Thyroid gland (tissue), 4 donors: ENCODE results near the gene SCCPDH. TPM values are rescaled to one million over a fixed set of nuclear protein-coding genes. Genes with fewer than 3 reads are reported as not detected.
A peak's percentile ranks its signal among the peaks of the same experiment; 100 is the strongest.

Source experiments
- DNase-seq, 2 donors: peaks; one replicate each; pipeline ENCODE4 v3.0.0-alpha.2; 2019
- H3K27ac ChIP-seq, 3 donors: fragments of 200-600 bp; sonication (generic); 1 replicate in 2 of 3; 2 replicates in 1 of 3; pipeline ENCODE4 v1.5.1; 2016 to 2019; ENCODE audit warnings: mild to moderate bottlenecking in 1 of 3, moderate library complexity in 1 of 3
- H3K27me3 ChIP-seq: fragments of 200-600 bp; sonication (generic); one replicate; pipeline ENCODE4 v1.5.1; 2019
- H3K36me3 ChIP-seq, 2 donors: fragments of 200-600 bp; sonication (generic); one replicate each; pipeline ENCODE4 v1.5.1; 2016 to 2019
- H3K4me1 ChIP-seq, 2 donors: fragments of 200-600 bp; sonication (generic); one replicate each; pipeline ENCODE4 v1.5.1; 2017 to 2019
- H3K4me3 ChIP-seq, 3 donors: fragments of 200-600 bp; sonication (generic); replicated peaks in 1 of 3; 1 replicate in 2 of 3; 2 replicates in 1 of 3; pipeline ENCODE4 v1.5.1; 2016; ENCODE audit warnings: mild to moderate bottlenecking in 1 of 3
- H3K9me3 ChIP-seq: fragments of 200-600 bp; sonication (generic); one replicate; pipeline ENCODE4 v1.5.1; 2017
- CTCF ChIP-seq, 6 experiments: fragments of 200-600 bp in 3 of 6; fragments of 450-650 bp in 3 of 6; sonication (generic) in 3 of 6; IDR thresholded peaks; one replicate each; pipeline ENCODE4 v1.5.1; 2016 to 2019; ENCODE audit warnings: antibody characterized with exemption in 6 of 6, mild to moderate bottlenecking in 2 of 6, inconsistent platforms in 1 of 6, moderate library complexity in 1 of 6
- POLR2A ChIP-seq, 2 donors: fragments of 450-650 bp; IDR thresholded peaks; one replicate each; pipeline ENCODE4 v1.6.1; 2017; ENCODE audit warnings: antibody characterized with exemption in 2 of 2, mild to moderate bottlenecking in 2 of 2, moderate library complexity in 1 of 2
- WGBS, 2 donors: methylation state at CpG; one replicate each; pipeline ENCODE4 v1.1.5; 2017; 5-methylcytosine and 5-hydroxymethylcytosine counted together
- intact Hi-C: fragments of 100-400 bp; cut with DNase I; formaldehyde crosslinking; loops from one replicate; pipeline ENCODE4 v1.15.1; 2023
- total RNA-seq, 4 donors: library from RNA; depleted of rRNA; stranded (reverse); fragments of >200 nt; gene quantifications; one replicate each; pipeline ENCODE4 v1.2.3, GENCODE V29; 2016

The SCCPDH gene
- total RNA-seq, 4 donors from 2014 or later = 30.0 to 37.8 (median 32.9) TPM

GRCh38 chr1:246750752-246751151, 26.5 kb downstream of the SCCPDH start:
- Histone ChIP-seq H3K9me3 (no peaks in the 10 kb centered on the region), H3K27me3 (no peaks in the 10 kb centered on the region), H3K27ac (no peak overlapping the region), H3K4me1 (no peaks in the 10 kb centered on the region), H3K4me3 (no peak overlapping the region), H3K36me3 (no peaks in the 10 kb centered on the region)
- TF ChIP-seq POLR2A (IDR thresholded peaks at IDR 0.05) (no peak), CTCF (IDR thresholded peaks at IDR 0.05) (no peak)
- intact Hi-C loops = loop anchor here (5.0 kb wide), 1 partner anchor 53 kb away; no protein-coding TSS in a partner anchor
- DNase-seq = no peak
- WGBS, 2 donors = 80 to 87% methylated on average over 7 of the region's 7 CpGs

- TF ChIP-seq CTCF (IDR thresholded peaks at IDR 0.05) = peak; percentile 13 to 85 (median 68)
- TF ChIP-seq POLR2A (IDR thresholded peaks at IDR 0.05) = no peak
- Histone ChIP-seq H3K36me3 (no peaks in the 10 kb centered on the region), H3K4me3 (no peak overlapping the region), H3K27me3 (no peaks in the 10 kb centered on the region), H3K27ac (no peak overlapping the region), H3K4me1 (no peaks in the 10 kb centered on the region), H3K9me3 (no peaks in the 10 kb centered on the region)
- intact Hi-C loops = loop anchor here (5.0 kb wide), 1 partner anchor 57 kb away; no protein-coding TSS in a partner anchor
- 52 to 53% methylated on average over 22 of the region's 22 CpGs for WGBS, 2 donors
- DNase-seq = peak; percentile 46 to 52
Observed at GRCh38 chr1:246753670-246754535, 29.7 kb downstream of the SCCPDH start.

GRCh38 chr1:246755419-246755818, 31.2 kb downstream of the SCCPDH start:
- no peaks in the 10 kb centered on the region for H3K9me3 ChIP-seq
- WGBS, 2 donors = 94 to 95% methylated on average over 8 of the region's 8 CpGs
- intact Hi-C loops = no loop called here
- H3K4me1 ChIP-seq = no peaks in the 10 kb centered on the region
- no peak overlapping the region for H3K27ac ChIP-seq
- no peak for DNase-seq
- H3K27me3 ChIP-seq = no peaks in the 10 kb centered on the region
- TF ChIP-seq POLR2A (IDR thresholded peaks at IDR 0.05) (no peak), CTCF (IDR thresholded peaks at IDR 0.05) (no peak)
- no peaks in the 10 kb centered on the region for H3K36me3 ChIP-seq
- no peak overlapping the region for H3K4me3 ChIP-seq

GRCh38 chr1:246760422-246761347, 36.5 kb downstream of the SCCPDH start:
- Histone ChIP-seq H3K36me3 (peaks cover 11 to 16% of the 10 kb centered on the region in 2 donors), H3K4me3 (no peak overlapping the region), H3K27ac (no peak overlapping the region), H3K27me3 (no peaks in the 10 kb centered on the region), H3K4me1 (no peaks in the 10 kb centered on the region), H3K9me3 (no peaks in the 10 kb centered on the region)
- intact Hi-C loops = no loop called here
- TF ChIP-seq POLR2A (IDR thresholded peaks at IDR 0.05) = no peak
- TF ChIP-seq CTCF (IDR thresholded peaks at IDR 0.05) = no peak
- 85 to 88% methylated on average over 14 of the region's 14 CpGs for WGBS, 2 donors
- DNase-seq = no peak
